Adrenal gland (tissue), 5 donors: ENCODE results near the gene SLC35A4.
"Not testable (repeated sequence)": the region's sequence is repeated elsewhere in the genome, so short reads cannot be mapped to it uniquely, and the experiment has no call there.

ENCODE experiments used
- CTCF ChIP-seq, 6 experiments: fragments of 450-650 bp in 4 of 6; fragments of 200-600 bp in 2 of 6; sonication (generic) in 1 of 6; IDR thresholded peaks; 1 replicate in 5 of 6; 2 replicates in 1 of 6; pipeline versions ENCODE4 v1.5.1 to v1.8.0; 2016 to 2021; ENCODE audit warnings: antibody characterized with exemption in 6 of 6, mild to moderate bottlenecking in 2 of 6, moderate library complexity in 1 of 6
- POLR2A ChIP-seq, 2 donors: fragments of 450-650 bp; IDR thresholded peaks; one replicate each; pipeline ENCODE4 v1.6.1; 2017; ENCODE audit warnings: antibody characterized with exemption in 2 of 2, mild to moderate bottlenecking in 2 of 2, moderate library complexity in 1 of 2
- donor health status: DM: no; HTN: no; CAD: no.

- not testable (repeated sequence) for TF ChIP-seq POLR2A, CTCF (IDR thresholded peaks at IDR 0.05)
Observed at GRCh38 chr5:140603446-140603698, 38.7 kb downstream of the SLC35A4 start.
